HepG2 (cell line): ENCODE results near the gene FAM111A. TPM values are rescaled to one million over a fixed set of nuclear protein-coding genes. Genes with fewer than 3 reads are reported as not detected.
A peak's percentile ranks its signal among the peaks of the same experiment; 100 is the strongest.

ENCODE experiments used
- CHCHD3 ChIP-seq: sonication (generic); formaldehyde crosslinking; IDR thresholded peaks from 2 replicates; pipeline ENCODE4 v1.8.0; 2022; ENCODE audit warnings: mild to moderate bottlenecking, missing genetic modification reagents, moderate library complexity
- GATAD2A ChIP-seq: IDR thresholded peaks from 2 replicates; pipeline ENCODE4 v1.6.1; 2016
- HMGXB4 ChIP-seq, 2 experiments: sonication (generic) in 1 of 2; formaldehyde crosslinking in 1 of 2; IDR thresholded peaks; 2 replicates each; pipeline versions ENCODE4 v1.4.0 to v1.6.1; 2018 to 2020; ENCODE audit warnings: missing genetic modification reagents in 2 of 2, borderline replicate concordance in 1 of 2, low read depth in 1 of 2, mild to moderate bottlenecking in 1 of 2, missing biosample characterization in 1 of 2
- HNRNPK ChIP-seq: fragments of 200-400 bp; formaldehyde crosslinking; IDR thresholded peaks from 2 replicates; pipeline ENCODE4 v1.6.1; 2018; ENCODE audit warnings: low read length, low read depth, moderate library complexity, mild to moderate bottlenecking; ENCODE audit not compliant: poor library complexity, severe bottlenecking
- IKZF1 ChIP-seq: fragments of 450-650 bp; IDR thresholded peaks from 2 replicates; pipeline ENCODE4 v1.7.1; 2016
- JUN ChIP-seq: sonication (generic); formaldehyde crosslinking; IDR thresholded peaks from 2 replicates; pipeline ENCODE4 v1.4.0; 2020; ENCODE audit warnings: mild to moderate bottlenecking, missing genetic modification reagents
- MAFF ChIP-seq: IDR thresholded peaks from 2 replicates; pipeline ENCODE4 v1.6.1; 2011; ENCODE audit warnings: low read depth, low read length, improper control_type of control experiment
- MAZ ChIP-seq, 2 experiments: sonication (generic) in 1 of 2; formaldehyde crosslinking in 1 of 2; IDR thresholded peaks; 2 replicates each; pipeline versions ENCODE4 v1.5.0 to v1.6.1; 2012 to 2020; ENCODE audit warnings: low read depth in 2 of 2, mild to moderate bottlenecking in 2 of 2, borderline replicate concordance in 1 of 2, improper control_type of control experiment in 1 of 2, low read length in 1 of 2, missing genetic modification reagents in 1 of 2, moderate library complexity in 1 of 2
- MXD3 ChIP-seq: IDR thresholded peaks from 2 replicates; pipeline ENCODE4 v1.6.1; 2016; ENCODE audit warnings: mild to moderate bottlenecking, missing biosample characterization, missing genetic modification reagents
- NFE2L2 ChIP-seq: fragments of 150-350 bp; IDR thresholded peaks from 2 replicates; pipeline ENCODE4 v1.6.1; 2014; ENCODE audit warnings: low read length
- PPARG ChIP-seq: conservative IDR thresholded peaks from 2 replicates; pipeline ENCODE4 v1.6.1; 2016; ENCODE audit warnings: missing biosample characterization, missing genetic modification reagents
- PTBP1 ChIP-seq: fragments of 200-400 bp; formaldehyde crosslinking; IDR thresholded peaks from 2 replicates; pipeline ENCODE4 v1.6.1; 2018; ENCODE audit warnings: low read length, low read depth; ENCODE audit not compliant: poor library complexity, severe bottlenecking
- RAD21 ChIP-seq: fragments of 450-650 bp; formaldehyde crosslinking; IDR thresholded peaks from 2 replicates; pipeline ENCODE4 v1.5.0; 2020; ENCODE audit warnings: mild to moderate bottlenecking
- RNF2 ChIP-seq: fragments of 450-650 bp; conservative IDR thresholded peaks from 2 replicates; pipeline ENCODE4 v1.6.1; 2016; ENCODE audit warnings: low read depth
- SIN3A ChIP-seq: IDR thresholded peaks from 2 replicates; pipeline ENCODE4 v1.6.1; 2011; ENCODE audit warnings: low read depth, mild to moderate bottlenecking, control low read depth, low read length, borderline replicate concordance
- SMAD3 ChIP-seq: sonication (generic); formaldehyde crosslinking; IDR thresholded peaks from 2 replicates; pipeline ENCODE4 v1.4.0; 2020; ENCODE audit warnings: missing genetic modification reagents
- SP1 ChIP-seq, 2 experiments: fragments of 450-650 bp in 1 of 2; sonication (generic) in 1 of 2; formaldehyde crosslinking in 1 of 2; IDR thresholded peaks; 2 replicates each; pipeline versions ENCODE4 v1.4.0 to v1.6.1; 2016 to 2020; ENCODE audit warnings: missing genetic modification reagents in 1 of 2
- SRY ChIP-seq: sonication (generic); formaldehyde crosslinking; IDR thresholded peaks from 2 replicates; pipeline ENCODE4 v1.8.0; 2022; ENCODE audit warnings: mild to moderate bottlenecking, missing genetic modification reagents
- TBP ChIP-seq: sonication (generic); formaldehyde crosslinking; IDR thresholded peaks from 2 replicates; pipeline ENCODE4 v1.5.0; 2020; ENCODE audit warnings: missing genetic modification reagents
- XBP1 ChIP-seq: sonication (generic); formaldehyde crosslinking; IDR thresholded peaks from 2 replicates; pipeline ENCODE4 v1.5.0; 2020; ENCODE audit warnings: missing genetic modification reagents
- YEATS4 ChIP-seq: sonication (generic); formaldehyde crosslinking; IDR thresholded peaks from 2 replicates; pipeline ENCODE4 v1.4.0; 2020; ENCODE audit warnings: missing genetic modification reagents, borderline replicate concordance
- ZBTB1 ChIP-seq: sonication (generic); formaldehyde crosslinking; IDR thresholded peaks from 2 replicates; pipeline ENCODE4 v1.4.0; 2020; ENCODE audit warnings: missing genetic modification reagents, borderline replicate concordance
- ZNF292 ChIP-seq: sonication (generic); formaldehyde crosslinking; IDR thresholded peaks from 2 replicates; pipeline ENCODE4 v1.8.1; 2022; ENCODE audit warnings: mild to moderate bottlenecking, low read depth, missing genetic modification reagents, borderline replicate concordance
- ZNF296 ChIP-seq: sonication (generic); formaldehyde crosslinking; conservative IDR thresholded peaks from 2 replicates; pipeline ENCODE4 v1.5.0; 2020; ENCODE audit warnings: mild to moderate bottlenecking, missing genetic modification reagents
- ZNF33A ChIP-seq: sonication (generic); formaldehyde crosslinking; IDR thresholded peaks from 2 replicates; pipeline ENCODE4 v1.5.1; 2020; ENCODE audit warnings: missing genetic modification reagents, mild to moderate bottlenecking, moderate library complexity, borderline replicate concordance
- ZNF382 ChIP-seq: sonication (generic); formaldehyde crosslinking; IDR thresholded peaks from 2 replicates; pipeline ENCODE4 v1.5.0; 2020; ENCODE audit warnings: missing genetic modification reagents, mild to moderate bottlenecking, borderline replicate concordance
- ZNF644 ChIP-seq: IDR thresholded peaks from 2 replicates; pipeline ENCODE4 v1.6.1; 2016; ENCODE audit warnings: low read depth
- ZNF784 ChIP-seq: sonication (generic); formaldehyde crosslinking; IDR thresholded peaks from 2 replicates; pipeline ENCODE4 v1.5.1; 2020; ENCODE audit warnings: missing genetic modification reagents, mild to moderate bottlenecking, borderline replicate concordance
- polyA plus RNA-seq, 8 experiments: library from polyadenylated mRNA; depleted of rRNA in 3 of 8; stranded (reverse) in 7 of 8; unstranded in 1 of 8; fragments of >200 nt; fragmentation: Illumina TruSeq in 4 of 8; extraction: Trizol in 4 of 8; gene quantifications; 2 replicates each; pipeline versions ENCODE4 v1.2.1 to v1.2.3, GENCODE V29; 2011 to 2016; ENCODE audit warnings: low read depth in 4 of 8, missing spikeins in 1 of 8, mixed read lengths in 1 of 8; ENCODE audit not compliant: insufficient read depth in 1 of 8
- total RNA-seq, 5 experiments: library from RNA; depleted of rRNA; stranded (reverse); fragments of >200 nt; fragmentation: Illumina TruSeq; extraction: Trizol; gene quantifications; 2 replicates each; pipeline ENCODE4 v1.2.3, GENCODE V29; 2016; ENCODE audit warnings: low read depth in 1 of 5

Gene FAM111A
- total and polyA plus RNA-seq, 2 of the 13 experiments (the other 11 are each of a cell fraction or from before 2014, with no cell fraction given): 3.2 to 13.5 TPM

- TF ChIP-seq HMGXB4 (CRISPR knock-in tag; IDR thresholded peaks at IDR 0.05; ENCODE audit: borderline replicate concordance in 1 of 2, low read depth in 1 of 2) (peak; percentile 51 to 62; a peak in 2 of 4 replicates), PPARG (CRISPR knock-in tag) (no peak), ZNF382 (CRISPR knock-in tag) (no peak), IKZF1 (no peak), SMAD3 (0 out of 2 replicates have a peak, but pooled peaks have one; percentile 42), SRY (CRISPR knock-in tag) (no peak), XBP1 (CRISPR knock-in tag) (no peak), ZNF33A (CRISPR knock-in tag) (no peak), ZNF644 (no peak), ZNF296 (CRISPR knock-in tag) (no peak), JUN (CRISPR knock-in tag) (no peak), RAD21 (CRISPR knock-in tag) (peak; percentile 92), ZNF784 (CRISPR knock-in tag) (no peak; the same call in 1 of the 2 replicates), CHCHD3 (no peak), MAFF (no peak), TBP (CRISPR knock-in tag) (no peak), SP1 (IDR thresholded peaks at IDR 0.05) (no peak), SP1 (CRISPR knock-in tag; IDR thresholded peaks at IDR 0.05) (peak; percentile 80), PTBP1 (no peak), MAZ (IDR thresholded peaks at IDR 0.05; ENCODE audit: borderline replicate concordance, low read depth, low read length) (peak; percentile 52), MAZ (CRISPR knock-in tag; IDR thresholded peaks at IDR 0.05; ENCODE audit: low read depth) (peak; percentile 70), ZBTB1 (CRISPR knock-in tag) (no peak), ZNF292 (no peak), SIN3A (peak; percentile 33; the same call in 1 of the 2 replicates), YEATS4 (peak; percentile 47; the same call in 1 of the 2 replicates), NFE2L2 (no peak), HNRNPK (peak; percentile 85), MXD3 (CRISPR knock-in tag) (peak; percentile 53; the same call in 1 of the 2 replicates), RNF2 (peak; percentile 75), GATAD2A (CRISPR knock-in tag) (no peak)
Measured at GRCh38 chr11:59171508-59172322, 29.1 kb downstream of the FAM111A start, which contains the start of gene DTX4 (continued).
